AG08395 (cell line): ENCODE data around the gene MTX1.
A peak's percentile ranks its signal among the peaks of the same experiment; 100 is the strongest.

Experiments
- DNase-seq: peaks from one replicate; pipeline ENCODE4 v3.0.0; 2012; ENCODE audit warnings: mixed read lengths, low spot score

Gene MTX1

GRCh38 chr1:155174324-155175280, 33.9 kb upstream of the MTX1 start:
- DNase-seq, result peak; percentile 36

- no peak for DNase-seq
Measured at GRCh38 chr1:155175281-155175926, 33.1 kb upstream of the MTX1 start.

GRCh38 chr1:155175927-155176371, 32.5 kb upstream of the MTX1 start:
- DNase-seq, result no peak

GRCh38 chr1:155176544-155177071, 31.9 kb upstream of the MTX1 start:
- DNase-seq, result peak; percentile 95

- no peak for DNase-seq
Measured at GRCh38 chr1:155177192-155177917, 31.1 kb upstream of the MTX1 start.

- no peak for DNase-seq
Measured at GRCh38 chr1:155177918-155178281, 30.6 kb upstream of the MTX1 start.

GRCh38 chr1:155178441-155179111, 29.9 kb upstream of the MTX1 start:
- DNase-seq, result no peak

GRCh38 chr1:155179112-155180031, 29.1 kb upstream of the MTX1 start:
- DNase-seq, result no peak

- DNase-seq, result no peak
Measured at GRCh38 chr1:155181371-155182051, 27.0 kb upstream of the MTX1 start.

GRCh38 chr1:155182052-155182550, 26.4 kb upstream of the MTX1 start:
- DNase-seq, result no peak

GRCh38 chr1:155183775-155184221, 24.7 kb upstream of the MTX1 start:
- no peak for DNase-seq

GRCh38 chr1:155184351-155184811, 24.1 kb upstream of the MTX1 start:
- no peak for DNase-seq

GRCh38 chr1:155184835-155185782, 23.4 kb upstream of the MTX1 start:
- no peak for DNase-seq

- no peak for DNase-seq
Measured at GRCh38 chr1:155185783-155186066, 22.8 kb upstream of the MTX1 start.

- no peak for DNase-seq
Measured at GRCh38 chr1:155186067-155186793, 22.3 kb upstream of the MTX1 start.

- no peak for DNase-seq
Measured at GRCh38 chr1:155186794-155187455, 21.6 kb upstream of the MTX1 start.

- DNase-seq, result no peak
Measured at GRCh38 chr1:155187456-155187891, 21.0 kb upstream of the MTX1 start.
